ENCODE results near the gene MLIP.

The MLIP gene

DNA sequence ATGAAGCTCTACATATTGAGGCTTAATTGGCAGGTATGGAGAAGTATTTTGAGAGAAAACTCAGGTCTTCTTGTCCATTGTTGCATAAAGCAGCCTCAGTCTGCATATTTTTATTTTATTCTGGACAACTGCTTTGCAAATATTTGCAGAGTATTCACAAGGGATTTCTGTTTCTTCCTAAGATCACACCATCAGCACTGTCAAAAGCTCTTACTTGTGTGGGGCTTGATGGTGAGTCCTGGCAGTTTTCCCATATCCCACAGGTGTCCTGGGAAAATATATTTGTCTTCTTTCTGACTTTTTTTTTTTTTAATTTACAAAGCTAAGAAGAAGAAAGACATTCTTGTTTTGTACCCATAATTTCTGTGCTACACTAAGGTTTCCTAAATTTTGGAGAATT, 16.9 kb upstream of the MLIP start:
- TF ChIP-seq, protein P1, sequence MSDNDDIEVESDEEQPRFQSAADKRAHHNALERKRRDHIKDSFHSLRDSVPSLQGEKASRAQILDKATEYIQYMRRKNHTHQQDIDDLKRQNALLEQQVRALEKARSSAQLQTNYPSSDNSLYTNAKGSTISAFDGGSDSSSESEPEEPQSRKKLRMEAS (IDR thresholded peaks at IDR 0.05) = no peak
- TF ChIP-seq, protein P2, sequence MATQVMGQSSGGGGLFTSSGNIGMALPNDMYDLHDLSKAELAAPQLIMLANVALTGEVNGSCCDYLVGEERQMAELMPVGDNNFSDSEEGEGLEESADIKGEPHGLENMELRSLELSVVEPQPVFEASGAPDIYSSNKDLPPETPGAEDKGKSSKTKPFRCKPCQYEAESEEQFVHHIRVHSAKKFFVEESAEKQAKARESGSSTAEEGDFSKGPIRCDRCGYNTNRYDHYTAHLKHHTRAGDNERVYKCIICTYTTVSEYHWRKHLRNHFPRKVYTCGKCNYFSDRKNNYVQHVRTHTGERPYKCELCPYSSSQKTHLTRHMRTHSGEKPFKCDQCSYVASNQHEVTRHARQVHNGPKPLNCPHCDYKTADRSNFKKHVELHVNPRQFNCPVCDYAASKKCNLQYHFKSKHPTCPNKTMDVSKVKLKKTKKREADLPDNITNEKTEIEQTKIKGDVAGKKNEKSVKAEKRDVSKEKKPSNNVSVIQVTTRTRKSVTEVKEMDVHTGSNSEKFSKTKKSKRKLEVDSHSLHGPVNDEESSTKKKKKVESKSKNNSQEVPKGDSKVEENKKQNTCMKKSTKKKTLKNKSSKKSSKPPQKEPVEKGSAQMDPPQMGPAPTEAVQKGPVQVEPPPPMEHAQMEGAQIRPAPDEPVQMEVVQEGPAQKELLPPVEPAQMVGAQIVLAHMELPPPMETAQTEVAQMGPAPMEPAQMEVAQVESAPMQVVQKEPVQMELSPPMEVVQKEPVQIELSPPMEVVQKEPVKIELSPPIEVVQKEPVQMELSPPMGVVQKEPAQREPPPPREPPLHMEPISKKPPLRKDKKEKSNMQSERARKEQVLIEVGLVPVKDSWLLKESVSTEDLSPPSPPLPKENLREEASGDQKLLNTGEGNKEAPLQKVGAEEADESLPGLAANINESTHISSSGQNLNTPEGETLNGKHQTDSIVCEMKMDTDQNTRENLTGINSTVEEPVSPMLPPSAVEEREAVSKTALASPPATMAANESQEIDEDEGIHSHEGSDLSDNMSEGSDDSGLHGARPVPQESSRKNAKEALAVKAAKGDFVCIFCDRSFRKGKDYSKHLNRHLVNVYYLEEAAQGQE (IDR thresholded peaks at IDR 0.05; ENCODE audit: low read depth) = no peak
- TF ChIP-seq NFIC (IDR thresholded peaks at IDR 0.05) = no peak
- TF ChIP-seq, protein P3, sequence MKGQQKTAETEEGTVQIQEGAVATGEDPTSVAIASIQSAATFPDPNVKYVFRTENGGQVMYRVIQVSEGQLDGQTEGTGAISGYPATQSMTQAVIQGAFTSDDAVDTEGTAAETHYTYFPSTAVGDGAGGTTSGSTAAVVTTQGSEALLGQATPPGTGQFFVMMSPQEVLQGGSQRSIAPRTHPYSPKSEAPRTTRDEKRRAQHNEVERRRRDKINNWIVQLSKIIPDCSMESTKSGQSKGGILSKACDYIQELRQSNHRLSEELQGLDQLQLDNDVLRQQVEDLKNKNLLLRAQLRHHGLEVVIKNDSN (IDR thresholded peaks at IDR 0.05) = no peak
- no peak for TF ChIP-seq ZBTB7A (IDR thresholded peaks at IDR 0.05; ENCODE audit: low read depth)
- no peak for TF ChIP-seq EP300 (IDR thresholded peaks at IDR 0.05; ENCODE audit: borderline replicate concordance)
- TF ChIP-seq TEAD4 (IDR thresholded peaks at IDR 0.05) = no peak
- no peak for TF ChIP-seq EGR1 (IDR thresholded peaks at IDR 0.05)

DNA sequence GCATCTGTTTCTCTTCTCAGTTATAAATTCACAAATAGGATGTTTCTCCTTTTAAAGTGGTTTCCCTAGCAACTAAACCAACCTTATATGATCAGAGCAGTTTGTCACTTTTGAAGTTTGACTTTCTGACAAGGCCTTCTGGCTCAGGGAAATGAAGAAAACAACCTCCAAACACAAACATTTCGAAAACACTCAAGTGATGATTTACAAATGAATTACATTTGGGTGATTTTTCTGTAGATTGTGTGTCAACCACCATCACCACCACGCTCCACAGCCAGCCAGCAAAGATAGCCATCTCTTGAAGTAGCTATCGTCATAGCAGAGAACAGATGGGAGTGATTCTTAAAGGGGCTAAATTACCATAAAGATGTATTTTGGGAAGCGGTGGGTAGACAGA, 16.5 kb upstream of the MLIP start:
- TF ChIP-seq, protein P1 (IDR thresholded peaks at IDR 0.05) = no peak
- TF ChIP-seq TEAD4 (IDR thresholded peaks at IDR 0.05) (no peak), EGR1 (IDR thresholded peaks at IDR 0.05) (no peak), FOXM1 (IDR thresholded peaks at IDR 0.05; ENCODE audit: borderline replicate concordance, low read depth) (no peak), YY1 (IDR thresholded peaks at IDR 0.05; ENCODE audit: low read depth) (no peak), RAD21 (IDR thresholded peaks at IDR 0.05; ENCODE audit: low read depth) (no peak), NFIC (IDR thresholded peaks at IDR 0.05) (no peak), TCF12 (IDR thresholded peaks at IDR 0.05; ENCODE audit: low read depth) (no peak), TAF1 (IDR thresholded peaks at IDR 0.05; ENCODE audit: low read depth) (no peak), CREB1 (IDR thresholded peaks at IDR 0.05; ENCODE audit: low read depth) (no peak)
- TF ChIP-seq, protein P2 (IDR thresholded peaks at IDR 0.05; ENCODE audit: low read depth) = no peak
- TF ChIP-seq, protein P3 (IDR thresholded peaks at IDR 0.05) = no peak

DNA sequence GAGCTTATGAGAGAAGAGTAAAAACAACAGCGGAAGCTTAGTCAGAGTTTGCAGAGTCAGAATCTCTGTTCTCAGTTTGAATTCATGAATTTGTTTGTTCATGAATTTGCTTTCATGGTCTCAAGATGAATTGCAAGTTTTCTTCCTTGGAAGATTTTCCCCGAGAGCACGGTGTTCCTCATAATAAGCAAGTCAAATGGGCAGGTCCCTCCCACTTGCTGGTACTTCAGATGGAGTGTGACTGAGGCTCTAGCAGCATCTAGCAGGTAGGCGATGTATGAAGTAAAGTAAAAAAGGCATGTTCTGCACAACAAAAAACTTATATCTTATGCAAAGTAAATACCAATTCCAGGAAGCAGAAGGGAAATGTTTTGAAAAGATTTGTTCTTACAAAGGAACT, 15.5 kb upstream of the MLIP start:
- TF ChIP-seq TAF1 (IDR thresholded peaks at IDR 0.05; ENCODE audit: low read depth) (no peak), CEBPB (IDR thresholded peaks at IDR 0.05) (no peak), EGR1 (IDR thresholded peaks at IDR 0.05) (no peak), CREB1 (IDR thresholded peaks at IDR 0.05; ENCODE audit: low read depth) (no peak), NFIC (IDR thresholded peaks at IDR 0.05) (no peak), YY1 (IDR thresholded peaks at IDR 0.05; ENCODE audit: low read depth) (no peak), RAD21 (IDR thresholded peaks at IDR 0.05; ENCODE audit: low read depth) (no peak), EP300 (IDR thresholded peaks at IDR 0.05; ENCODE audit: borderline replicate concordance) (no peak)
- TF ChIP-seq, protein P3 (IDR thresholded peaks at IDR 0.05) = no peak

DNA sequence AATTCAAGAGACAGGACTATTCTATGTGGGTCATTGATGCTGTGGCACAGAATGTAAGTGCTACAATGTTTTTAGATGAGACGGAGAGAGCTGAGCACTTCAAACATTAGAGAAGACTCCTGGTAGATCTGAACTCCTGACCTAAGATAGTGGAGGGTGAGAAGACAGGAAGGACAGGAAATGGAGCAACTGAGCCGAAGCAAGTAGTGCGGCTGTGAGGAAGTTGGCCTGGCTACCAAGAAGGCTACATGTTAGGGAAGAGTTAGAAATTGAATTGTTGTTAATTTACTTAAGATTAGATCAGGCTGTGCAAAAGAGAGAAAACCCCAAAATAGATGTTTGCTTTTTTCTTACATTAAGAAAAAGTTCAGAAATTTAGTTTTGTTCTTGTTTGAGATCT, 14.4 kb upstream of the MLIP start:
- TF ChIP-seq ZBTB7A (IDR thresholded peaks at IDR 0.05; ENCODE audit: low read depth) (no peak), EP300 (IDR thresholded peaks at IDR 0.05; ENCODE audit: borderline replicate concordance) (no peak), TAF1 (IDR thresholded peaks at IDR 0.05; ENCODE audit: low read depth) (no peak), CREB1 (IDR thresholded peaks at IDR 0.05; ENCODE audit: low read depth) (no peak), FOXM1 (IDR thresholded peaks at IDR 0.05; ENCODE audit: borderline replicate concordance, low read depth) (no peak), YY1 (IDR thresholded peaks at IDR 0.05; ENCODE audit: low read depth) (no peak), NFIC (IDR thresholded peaks at IDR 0.05) (no peak), RAD21 (IDR thresholded peaks at IDR 0.05; ENCODE audit: low read depth) (no peak), TEAD4 (IDR thresholded peaks at IDR 0.05) (no peak), EGR1 (IDR thresholded peaks at IDR 0.05) (no peak), TCF12 (IDR thresholded peaks at IDR 0.05; ENCODE audit: low read depth) (no peak)
- TF ChIP-seq, protein P1 (IDR thresholded peaks at IDR 0.05) = no peak
- TF ChIP-seq, protein P3 (IDR thresholded peaks at IDR 0.05) = no peak
- TF ChIP-seq, protein P2 (IDR thresholded peaks at IDR 0.05; ENCODE audit: low read depth) = no peak

Measured in Ishikawa (cell line).